HG03342 (cell line): ENCODE data around the gene SNX9.

ENCODE experiments used
- ATAC-seq: cut with Tn5 transposase; IDR thresholded peaks from one replicate; pipeline ENCODE4 v1.9.1; 2021; ENCODE audit warnings: mild to moderate bottlenecking, moderate library complexity; ENCODE audit not compliant: unreplicated experiment

The SNX9 gene

DNA sequence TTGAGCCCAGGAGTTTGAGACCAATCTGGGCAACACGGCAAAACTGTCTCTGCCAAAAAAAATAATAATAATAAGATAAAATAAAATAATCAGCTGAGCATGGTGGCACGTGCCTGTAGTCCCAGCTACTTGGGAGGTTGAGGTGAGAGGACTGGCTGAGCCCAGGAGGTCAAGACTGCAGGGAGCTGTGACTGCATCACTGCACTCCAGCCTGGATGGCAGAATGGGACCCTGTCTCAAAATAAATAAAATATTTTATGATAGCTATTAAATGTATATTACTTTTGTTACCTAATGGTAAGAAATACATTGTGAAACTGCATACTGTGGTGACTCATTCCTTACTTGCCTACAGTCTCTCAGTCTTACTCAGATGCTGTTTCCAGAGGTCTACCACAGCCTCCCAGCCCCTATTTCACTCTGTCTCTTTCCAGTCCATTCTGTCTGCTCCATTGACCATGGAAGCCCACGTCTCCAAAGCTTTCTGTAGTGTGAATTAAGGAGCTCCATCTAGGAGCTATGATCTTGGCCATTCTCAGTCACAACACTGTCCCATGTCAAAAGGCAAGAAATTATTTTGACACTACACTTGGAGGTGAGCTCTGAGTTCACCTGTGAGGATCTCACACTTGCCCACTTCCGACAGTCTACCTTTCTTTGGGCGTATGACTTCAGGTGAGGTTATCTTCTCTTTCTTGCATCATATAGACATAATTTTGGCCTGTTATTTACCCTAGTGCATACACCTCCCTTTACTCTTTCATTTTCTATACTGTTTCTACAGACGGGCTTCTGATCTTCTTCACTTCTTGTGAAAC, 22.4 kb upstream of the SNX9 start:
- ATAC-seq: peak; percentile 99

- ATAC-seq: no peak
These were observed 18.4 kb upstream of the SNX9 start for GRCh38 chr6:157804448-157805327.

- no peak for ATAC-seq
These were observed 16.8 kb upstream of the SNX9 start for GRCh38 chr6:157806131-157806855.

- ATAC-seq: no peak
These were observed 16.2 kb upstream of the SNX9 start for GRCh38 chr6:157806856-157807215.

GRCh38 chr6:157808405-157808950, 14.6 kb upstream of the SNX9 start:
- no peak for ATAC-seq

DNA sequence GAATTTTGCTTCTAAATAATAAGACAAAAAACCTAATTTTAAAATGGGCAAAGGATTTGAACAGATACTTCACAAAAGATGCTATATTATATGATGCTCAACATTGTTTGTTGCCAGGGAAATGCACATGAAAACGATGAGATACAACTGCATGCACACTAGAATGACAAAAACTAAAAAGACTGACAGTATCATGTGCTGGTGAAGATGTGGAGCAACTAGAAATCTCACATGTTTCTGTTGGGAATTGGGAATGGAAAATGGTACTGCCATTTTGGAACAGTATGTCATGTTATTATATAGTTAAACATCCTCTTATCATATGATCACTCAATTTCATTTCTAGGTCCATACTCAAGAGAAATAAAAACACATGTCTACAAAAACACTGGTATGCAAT, 13.4 kb upstream of the SNX9 start:
- no peak for ATAC-seq

DNA sequence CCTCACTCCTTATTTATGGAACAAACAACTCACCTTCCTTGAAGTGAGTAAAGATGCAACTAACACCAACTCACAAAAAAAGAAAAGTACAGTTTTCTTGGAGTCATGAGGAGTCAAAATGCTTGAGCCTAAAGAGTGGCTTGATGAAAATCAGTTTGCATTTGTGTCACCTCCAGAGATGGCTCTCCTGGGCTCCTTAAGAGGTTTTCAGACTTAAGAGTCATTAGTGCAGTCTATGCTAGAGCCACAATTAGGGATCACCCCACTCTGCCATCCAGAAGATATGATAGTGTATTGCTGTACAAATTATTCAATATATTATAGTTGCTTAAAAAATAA, 11.9 kb upstream of the SNX9 start:
- ATAC-seq: no peak

DNA sequence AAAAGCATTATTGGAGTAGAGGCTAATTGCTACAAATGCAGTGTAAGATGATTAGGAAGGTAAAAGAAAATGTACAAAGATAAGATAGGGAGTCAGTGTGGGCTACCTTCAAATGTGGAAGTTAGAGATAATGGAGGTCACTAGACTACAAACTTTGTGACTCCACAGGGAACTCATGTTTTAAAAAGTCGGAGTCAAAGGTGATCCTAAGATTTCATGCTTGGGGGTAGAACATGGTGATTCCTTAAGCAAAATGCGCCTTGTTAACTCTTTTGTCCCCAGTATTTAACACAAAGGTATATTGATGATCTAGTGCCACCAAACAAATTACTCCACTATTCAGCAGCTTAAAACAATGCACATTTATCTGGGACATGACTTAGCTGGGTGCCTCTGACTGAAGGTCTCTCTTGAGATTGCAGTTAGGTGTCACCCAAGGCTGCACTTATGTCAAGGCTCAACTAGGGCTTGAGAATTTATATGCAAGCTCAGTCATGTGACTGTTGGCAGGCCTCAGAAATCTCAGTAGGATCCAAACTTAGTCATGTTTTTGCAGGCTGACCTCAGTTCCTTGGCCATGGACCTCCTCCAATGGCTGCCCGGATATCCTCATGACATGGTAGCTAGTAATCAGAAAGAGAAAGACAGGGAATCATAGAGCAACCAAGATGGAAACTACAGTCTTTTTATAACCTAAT, 11.4 kb upstream of the SNX9 start:
- ATAC-seq: no peak

- no peak for ATAC-seq
These were observed 10.4 kb upstream of the SNX9 start for GRCh38 chr6:157812425-157813171.

- no peak for ATAC-seq
These were observed 9.9 kb upstream of the SNX9 start for GRCh38 chr6:157813191-157813590.

DNA sequence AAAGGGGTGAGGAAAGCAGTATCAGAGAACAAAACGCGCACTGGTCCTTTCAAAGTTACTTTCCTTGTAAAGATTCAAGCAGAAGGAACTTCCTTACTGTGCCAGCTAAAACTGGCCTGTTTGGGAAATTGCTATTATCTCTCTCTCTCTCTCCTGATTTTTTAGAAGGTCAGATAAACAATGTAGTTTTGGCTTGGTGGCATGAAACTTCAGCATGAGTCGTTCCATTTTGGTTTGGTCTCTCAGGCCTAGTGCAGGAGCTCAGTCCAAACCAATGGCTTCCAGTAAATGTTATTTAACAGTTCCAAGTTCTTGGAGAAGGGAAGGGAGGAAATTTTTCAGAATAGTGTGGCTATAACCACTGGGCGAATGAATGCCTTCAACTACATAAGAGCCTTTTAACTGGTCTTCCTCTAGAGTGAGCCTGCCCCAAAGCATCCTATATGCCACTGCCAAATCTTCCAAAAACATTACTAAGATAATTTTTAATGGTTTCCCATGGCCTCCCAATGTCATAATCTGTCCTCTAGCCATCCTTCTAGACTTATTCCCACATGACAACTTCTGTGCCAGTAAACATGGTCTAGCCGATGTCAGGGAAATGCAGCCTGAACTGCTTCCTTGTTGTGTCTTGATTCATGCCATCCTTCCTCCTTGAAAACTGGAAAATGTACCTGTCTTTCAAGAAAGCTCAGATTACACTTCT, 9.1 kb upstream of the SNX9 start:
- ATAC-seq: no peak

DNA sequence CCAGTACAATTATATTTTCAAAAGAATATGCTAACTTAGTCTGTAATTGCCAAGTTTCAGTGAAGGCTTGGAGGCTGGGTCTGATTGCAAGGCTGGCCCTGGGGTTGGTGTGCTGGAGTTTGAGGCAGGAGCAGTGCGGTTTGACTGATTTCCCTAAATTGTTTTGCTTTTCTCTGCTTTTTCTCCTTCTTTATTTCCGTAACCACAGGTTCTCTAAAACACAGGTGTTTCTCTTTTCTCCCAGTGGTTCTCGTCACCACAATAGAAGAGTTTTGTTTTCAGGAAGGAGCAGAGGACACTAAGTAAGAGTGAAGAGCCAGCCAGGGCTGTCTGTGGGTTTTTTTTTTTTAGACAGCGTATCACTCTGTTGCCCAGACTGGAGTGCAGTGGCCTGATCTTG, 8.2 kb upstream of the SNX9 start:
- no peak for ATAC-seq

- ATAC-seq: no peak
These were observed 1.6 kb upstream of the SNX9 start for GRCh38 chr6:157821342-157822033.

DNA sequence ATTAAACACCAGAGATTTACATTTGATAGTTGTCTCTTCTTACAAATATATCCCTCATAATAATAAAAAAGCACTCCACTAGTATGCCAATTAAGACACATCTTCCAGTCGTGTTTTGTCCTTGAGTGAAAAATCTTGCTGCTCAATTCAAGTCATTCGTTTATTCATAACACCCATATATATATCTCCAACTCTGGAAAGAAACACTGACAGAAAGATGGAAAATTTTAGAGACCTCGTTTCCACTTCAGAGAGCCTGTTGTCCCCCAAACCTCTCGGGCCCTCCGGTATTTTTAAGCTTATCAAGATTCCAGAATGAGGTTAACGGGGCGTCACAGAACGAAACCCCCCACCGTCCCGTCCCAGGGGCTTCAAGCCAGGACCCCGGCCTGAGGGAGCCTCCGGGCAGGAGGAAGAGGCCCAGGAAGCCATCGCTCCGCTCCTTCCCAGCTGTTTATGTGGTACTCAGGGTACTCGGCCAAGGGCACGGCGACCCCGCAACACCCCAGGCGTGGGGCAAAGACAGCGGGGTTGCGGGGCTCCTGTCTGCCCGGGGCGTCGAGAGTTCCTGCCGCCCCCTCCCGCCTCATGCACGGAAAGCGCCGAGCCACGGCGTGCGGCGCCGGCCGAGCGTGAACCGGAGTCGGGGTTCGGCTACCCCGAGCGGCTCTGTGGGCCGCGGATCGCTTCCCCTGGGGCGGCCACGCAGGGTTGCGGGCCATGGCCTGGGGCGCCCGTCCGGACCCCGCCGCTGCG, 623 bp upstream of the SNX9 start:
- peak; percentile 4 for ATAC-seq

DNA sequence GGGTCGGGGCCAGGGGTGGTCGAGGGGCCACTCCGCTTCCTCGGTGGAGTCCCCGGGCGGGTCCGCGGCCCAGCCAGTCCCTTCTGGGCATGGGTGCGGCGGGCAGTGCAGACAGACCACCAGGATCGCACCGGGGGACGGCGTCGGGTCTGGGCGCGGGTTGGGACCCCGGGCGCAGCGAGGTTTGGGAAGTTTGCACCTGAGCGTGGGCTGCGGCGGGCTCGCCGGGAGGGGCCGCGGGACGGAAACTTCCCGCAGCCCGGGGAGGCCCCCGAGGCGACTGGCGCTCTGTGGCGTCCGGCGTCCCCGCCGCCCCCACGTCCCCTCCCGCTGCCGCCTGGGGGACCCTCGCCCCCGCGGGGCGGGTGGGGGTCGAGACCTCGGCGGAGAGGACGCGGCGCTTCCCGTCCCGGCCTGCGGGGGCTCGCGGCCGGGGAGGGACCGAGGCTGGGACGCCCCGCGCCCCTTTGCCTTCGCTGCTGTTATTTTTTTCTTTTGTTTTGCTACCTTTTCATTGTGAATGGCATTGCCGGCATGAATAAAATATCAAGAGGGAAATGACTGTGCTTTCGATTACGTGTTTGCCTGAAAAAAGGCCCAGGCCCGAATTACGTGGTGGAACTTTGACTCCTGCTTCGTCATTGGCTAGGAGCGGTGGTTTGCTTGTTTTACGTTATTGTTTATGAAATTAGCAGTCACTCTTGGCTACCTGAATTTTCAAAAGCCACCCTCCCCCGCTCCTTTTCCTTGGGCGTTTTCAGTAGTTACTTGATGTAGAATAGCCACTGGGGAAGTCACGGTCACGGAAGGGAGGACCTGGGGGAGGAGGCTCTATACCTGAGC, 703 bp downstream of the SNX9 start:
- ATAC-seq: peak; percentile 51

DNA sequence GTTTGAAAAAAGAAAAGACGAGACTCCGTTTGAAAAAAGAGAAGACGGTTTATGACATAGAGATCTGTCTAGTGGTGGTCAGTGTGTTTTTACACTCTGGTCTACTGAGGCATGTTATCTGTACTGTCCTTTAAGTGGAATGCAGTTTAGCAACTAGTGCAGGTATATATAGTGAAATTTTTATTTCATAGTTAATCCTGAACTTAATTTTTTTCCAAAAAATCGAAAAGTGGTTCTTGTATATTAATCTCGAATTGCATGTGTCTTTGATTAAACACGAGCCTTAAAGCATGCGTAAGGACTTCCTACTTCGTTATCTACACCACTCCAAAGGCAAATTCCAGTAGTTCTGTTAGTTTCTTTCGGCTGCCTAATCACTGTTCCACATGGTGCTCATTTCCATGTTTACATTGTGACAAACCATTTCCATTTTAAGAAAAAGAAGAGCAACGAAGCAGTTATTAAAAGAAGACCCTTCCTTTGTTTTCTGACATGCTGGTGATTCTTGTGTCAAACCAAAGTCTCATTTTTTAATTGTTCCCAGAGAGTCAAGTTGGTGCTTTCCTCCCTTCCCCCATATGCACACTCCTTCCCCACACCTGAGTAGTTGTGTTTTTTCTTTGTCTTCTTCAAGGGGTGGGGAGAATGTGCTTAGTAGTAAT, 2.3 kb downstream of the SNX9 start:
- no peak for ATAC-seq
